Measurements from ENCODE around the gene NELL1. TPM values are rescaled to one million over a fixed set of nuclear protein-coding genes. Genes with fewer than 3 reads are reported as not detected.

NELL1 gene
- polyA plus RNA-seq (2013, experiment 1 of 2) = 2.9 TPM
- polyA plus RNA-seq (2013, experiment 2 of 2) = 1.6 TPM

- H3K4me3 ChIP-seq (ENCODE audit: extremely low read depth, insufficient read depth, low read length, poor library complexity, severe bottlenecking) = peak within 1 kb of the TSS; percentile 37
- no peaks in the 10 kb centered on the region for H3K36me3 ChIP-seq (ENCODE audit: control insufficient read depth, insufficient read depth, low read length)
- peaks cover 5% of the 10 kb centered on the region for H3K4me1 ChIP-seq (ENCODE audit: control insufficient read depth, insufficient read depth, low read length, poor library complexity, severe bottlenecking)
- no peak within 1 kb of the TSS for H3K27ac ChIP-seq (ENCODE audit: low read depth, low read length, severe bottlenecking)
- 0 to 1% methylated on average over 45 to 61 of the region's 93 CpGs for WGBS, 2 experiments (ENCODE audit: insufficient coverage in 2 of 2)
- H3K9me3 ChIP-seq (ENCODE audit: control insufficient read depth, low read length) = no peaks in the 10 kb centered on the region
Measured at GRCh38 chr11:20668844-20669819, at the start of gene NELL1. TSS of gene NELL1 (plus strand) at chr11:20669586.

DNA sequence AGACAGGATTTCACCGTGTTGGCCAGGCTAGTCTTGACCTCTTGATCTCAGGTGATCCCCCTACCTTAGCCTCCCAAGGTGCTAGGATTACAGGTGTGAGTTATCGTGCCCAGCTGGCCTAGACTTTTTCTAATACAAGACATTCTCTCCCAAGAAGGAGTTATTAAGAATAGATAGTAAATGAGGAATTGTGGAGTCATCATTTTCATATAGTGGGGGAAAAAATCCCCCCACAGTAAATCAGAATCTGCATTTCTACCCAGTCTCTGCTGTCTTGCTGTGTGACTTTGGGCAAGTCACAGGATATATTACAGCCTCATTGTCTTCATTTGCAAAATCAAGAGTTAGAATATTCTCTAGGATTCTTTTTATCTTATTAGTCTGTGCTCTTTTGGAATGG is 48.4 kb upstream of the NELL1 start:
- Histone ChIP-seq H3K4me1 (ENCODE audit: control insufficient read depth, insufficient read depth, low read length, poor library complexity, severe bottlenecking) (no peaks in the 10 kb centered on the region), H3K27ac (ENCODE audit: low read depth, low read length, severe bottlenecking) (no peak overlapping the region), H3K36me3 (ENCODE audit: control insufficient read depth, insufficient read depth, low read length) (no peaks in the 10 kb centered on the region), H3K4me3 (ENCODE audit: extremely low read depth, insufficient read depth, low read length, poor library complexity, severe bottlenecking) (no peak overlapping the region), H3K9me3 (ENCODE audit: control insufficient read depth, low read length) (no peaks in the 10 kb centered on the region)
- WGBS, 2 experiments (ENCODE audit: insufficient coverage in 2 of 2) = no CpG with 5 or more reads among the region's 2 CpGs

DNA sequence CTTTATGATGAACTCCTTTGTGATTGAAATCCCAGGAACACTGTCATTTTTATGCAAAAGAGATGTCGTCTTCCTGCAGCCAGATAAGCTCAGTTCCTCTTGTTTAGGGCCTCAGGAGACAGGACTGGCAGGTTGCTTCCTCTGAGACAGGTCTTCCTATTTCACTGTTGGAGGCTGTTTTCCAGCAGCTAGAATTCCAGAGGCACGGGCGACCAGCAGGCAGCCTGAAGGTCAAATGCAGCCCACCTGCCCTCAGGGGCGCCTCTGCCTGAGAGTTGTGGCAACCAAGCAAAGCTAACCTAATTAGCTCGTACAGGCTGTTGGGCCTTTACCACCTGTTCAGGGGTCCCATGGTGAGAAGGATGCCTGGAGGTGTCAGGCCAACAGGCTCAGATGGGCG is 47.7 kb upstream of the NELL1 start:
- Histone ChIP-seq H3K4me1 (ENCODE audit: control insufficient read depth, insufficient read depth, low read length, poor library complexity, severe bottlenecking) (no peaks in the 10 kb centered on the region), H3K9me3 (ENCODE audit: control insufficient read depth, low read length) (no peaks in the 10 kb centered on the region), H3K4me3 (ENCODE audit: extremely low read depth, insufficient read depth, low read length, poor library complexity, severe bottlenecking) (no peak overlapping the region), H3K36me3 (ENCODE audit: control insufficient read depth, insufficient read depth, low read length) (no peaks in the 10 kb centered on the region), H3K27ac (ENCODE audit: low read depth, low read length, severe bottlenecking) (no peak overlapping the region)
- WGBS, 2 experiments (ENCODE audit: insufficient coverage in 2 of 2) = 16 to 32% methylated on average over 6 of the region's 6 CpGs

DNA sequence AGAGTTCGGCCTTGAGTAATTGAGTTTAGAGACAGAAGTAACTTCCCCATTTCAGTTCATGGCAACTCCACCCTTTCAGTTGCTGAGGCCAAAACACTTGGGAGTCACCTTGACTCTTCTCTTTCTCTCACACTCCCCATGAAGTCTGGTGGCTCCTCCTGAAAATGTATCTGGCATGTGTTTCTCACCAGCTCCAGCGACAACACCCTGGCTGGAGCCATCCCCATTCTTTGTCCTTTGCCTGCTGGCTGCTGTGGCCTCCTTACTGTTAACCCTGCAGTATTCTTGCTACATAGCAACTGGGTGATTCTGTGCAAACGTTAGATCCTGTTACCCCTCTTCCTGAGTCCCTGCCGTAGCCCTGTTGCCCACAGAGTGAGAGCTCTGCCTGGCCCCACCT is 46.1 kb upstream of the NELL1 start:
- Histone ChIP-seq H3K9me3 (ENCODE audit: control insufficient read depth, low read length) (no peaks in the 10 kb centered on the region), H3K4me1 (ENCODE audit: control insufficient read depth, insufficient read depth, low read length, poor library complexity, severe bottlenecking) (no peaks in the 10 kb centered on the region), H3K36me3 (ENCODE audit: control insufficient read depth, insufficient read depth, low read length) (no peaks in the 10 kb centered on the region), H3K4me3 (ENCODE audit: extremely low read depth, insufficient read depth, low read length, poor library complexity, severe bottlenecking) (no peak overlapping the region), H3K27ac (ENCODE audit: low read depth, low read length, severe bottlenecking) (no peak overlapping the region)
- WGBS, 2 experiments (ENCODE audit: insufficient coverage in 2 of 2) = 67 to 90% methylated on average over 3 of the region's 4 CpGs

GRCh38 chr11:20626279-20626678 is 43.1 kb upstream of the NELL1 start:
- Histone ChIP-seq H3K4me1 (ENCODE audit: control insufficient read depth, insufficient read depth, low read length, poor library complexity, severe bottlenecking) (no peaks in the 10 kb centered on the region), H3K9me3 (ENCODE audit: control insufficient read depth, low read length) (no peaks in the 10 kb centered on the region), H3K4me3 (ENCODE audit: extremely low read depth, insufficient read depth, low read length, poor library complexity, severe bottlenecking) (no peak overlapping the region), H3K27ac (ENCODE audit: low read depth, low read length, severe bottlenecking) (no peak overlapping the region), H3K36me3 (ENCODE audit: control insufficient read depth, insufficient read depth, low read length) (no peaks in the 10 kb centered on the region)
- WGBS, 2 experiments (ENCODE audit: insufficient coverage in 2 of 2) = 90 to 91% methylated on average over 3 to 4 of the region's 4 CpGs

DNA sequence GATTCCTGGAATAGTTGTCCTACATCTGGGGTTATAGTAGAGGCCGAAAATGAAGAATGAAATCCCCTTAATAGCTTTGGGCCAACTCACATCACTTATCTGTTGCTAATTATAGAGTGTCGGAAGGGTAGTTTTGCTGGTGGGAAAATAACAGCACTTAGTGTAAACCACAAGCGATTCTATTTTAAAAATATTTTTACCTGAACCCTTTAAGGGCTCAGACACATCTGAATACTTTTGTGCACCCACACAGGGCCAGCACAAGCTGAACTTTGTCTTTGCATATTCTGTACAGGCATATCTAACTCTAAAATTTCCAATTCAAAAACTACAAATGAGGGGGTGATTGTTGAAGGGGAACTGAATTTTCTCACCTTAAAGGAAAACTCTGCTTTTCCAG is 42.4 kb upstream of the NELL1 start:
- Histone ChIP-seq H3K4me3 (ENCODE audit: extremely low read depth, insufficient read depth, low read length, poor library complexity, severe bottlenecking) (no peak overlapping the region), H3K27ac (ENCODE audit: low read depth, low read length, severe bottlenecking) (no peak overlapping the region), H3K9me3 (ENCODE audit: control insufficient read depth, low read length) (no peaks in the 10 kb centered on the region), H3K4me1 (ENCODE audit: control insufficient read depth, insufficient read depth, low read length, poor library complexity, severe bottlenecking) (peaks cover 3% of the 10 kb centered on the region), H3K36me3 (ENCODE audit: control insufficient read depth, insufficient read depth, low read length) (no peaks in the 10 kb centered on the region)
- 100% methylated on average over 1 of the region's 3 CpGs; no CpG with 5 or more reads in 1 of the 2 experiments for WGBS, 2 experiments (ENCODE audit: insufficient coverage in 2 of 2)

GRCh38 chr11:20627701-20628100 is 41.7 kb upstream of the NELL1 start:
- H3K27ac ChIP-seq (ENCODE audit: low read depth, low read length, severe bottlenecking) = no peak overlapping the region
- H3K36me3 ChIP-seq (ENCODE audit: control insufficient read depth, insufficient read depth, low read length) = no peaks in the 10 kb centered on the region
- WGBS, 2 experiments (ENCODE audit: insufficient coverage in 2 of 2) = 94 to 97% methylated on average over 2 to 3 of the region's 3 CpGs

DNA sequence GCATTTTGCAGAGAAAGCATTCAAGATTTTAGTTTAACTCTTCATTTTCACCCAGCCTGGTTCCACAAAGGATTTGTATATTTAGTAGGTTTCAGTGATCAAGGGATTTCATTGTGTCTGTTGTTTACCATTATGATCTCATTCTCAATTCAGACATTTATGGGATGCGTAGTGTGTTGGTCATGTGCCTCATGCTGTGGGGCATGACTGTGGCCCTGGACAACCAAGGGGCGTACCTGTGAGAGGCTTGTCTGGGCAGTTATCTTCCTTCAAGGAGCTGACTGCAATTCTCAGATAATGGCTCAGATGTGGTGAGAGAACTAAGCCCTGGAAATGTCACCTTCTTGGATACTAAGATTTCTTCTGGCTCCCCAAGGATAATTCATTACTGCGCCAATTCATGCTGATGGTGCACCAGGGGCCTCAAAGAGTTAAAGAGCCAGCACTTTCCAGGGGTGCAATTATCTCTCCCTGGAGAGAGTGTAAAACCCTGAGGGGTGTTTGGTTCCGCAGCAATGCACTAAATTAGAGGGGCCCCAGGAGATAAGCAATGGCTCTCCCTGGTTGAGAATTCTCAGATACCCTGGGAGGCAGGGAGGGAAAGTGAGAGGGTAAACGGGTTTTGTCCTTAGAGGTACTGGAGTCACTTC is 37.7 kb upstream of the NELL1 start:
- Histone ChIP-seq H3K36me3 (ENCODE audit: control insufficient read depth, insufficient read depth, low read length) (no peaks in the 10 kb centered on the region), H3K27ac (ENCODE audit: low read depth, low read length, severe bottlenecking) (no peak overlapping the region), H3K9me3 (ENCODE audit: control insufficient read depth, low read length) (no peaks in the 10 kb centered on the region), H3K4me3 (ENCODE audit: extremely low read depth, insufficient read depth, low read length, poor library complexity, severe bottlenecking) (no peak overlapping the region), H3K4me1 (ENCODE audit: control insufficient read depth, insufficient read depth, low read length, poor library complexity, severe bottlenecking) (peaks cover 3% of the 10 kb centered on the region)
- whole genome bisulfite sequencing, 2 experiments (ENCODE audit: insufficient coverage in 2 of 2) = 51 to 65% methylated on average over 3 of the region's 5 CpGs

More at GRCh38 chr11:20627701-20628100, 41.7 kb upstream of the NELL1 start:
- no peaks in the 10 kb centered on the region for H3K9me3 ChIP-seq (ENCODE audit: control insufficient read depth, low read length)
- H3K4me1 ChIP-seq (ENCODE audit: control insufficient read depth, insufficient read depth, low read length, poor library complexity, severe bottlenecking) = peaks cover 3% of the 10 kb centered on the region
- no peak overlapping the region for H3K4me3 ChIP-seq (ENCODE audit: extremely low read depth, insufficient read depth, low read length, poor library complexity, severe bottlenecking)

DNA sequence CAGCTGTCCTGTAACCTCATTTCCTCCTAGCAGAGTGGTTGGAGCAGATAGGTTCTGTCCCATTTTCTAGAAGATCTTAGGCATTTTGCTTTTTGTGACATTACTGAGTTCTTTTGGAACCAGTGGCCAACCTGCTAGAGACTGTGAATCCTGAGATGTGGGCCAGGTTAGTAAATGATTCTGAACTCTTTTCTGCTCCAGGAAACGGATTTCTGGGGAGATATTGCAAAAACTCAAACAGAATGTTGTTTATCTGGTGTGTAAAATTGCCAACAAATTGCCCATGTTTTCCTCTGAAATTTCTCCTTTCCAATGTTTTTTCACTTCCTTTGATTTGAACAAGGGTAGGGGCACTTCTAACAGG is 37.2 kb upstream of the NELL1 start:
- Histone ChIP-seq H3K9me3 (ENCODE audit: control insufficient read depth, low read length) (no peaks in the 10 kb centered on the region), H3K36me3 (ENCODE audit: control insufficient read depth, insufficient read depth, low read length) (no peaks in the 10 kb centered on the region), H3K4me3 (ENCODE audit: extremely low read depth, insufficient read depth, low read length, poor library complexity, severe bottlenecking) (no peak overlapping the region), H3K27ac (ENCODE audit: low read depth, low read length, severe bottlenecking) (no peak overlapping the region), H3K4me1 (ENCODE audit: control insufficient read depth, insufficient read depth, low read length, poor library complexity, severe bottlenecking) (peaks cover 3% of the 10 kb centered on the region)
- 100% methylated on average over 1 of the region's 1 CpG; no CpG with 5 or more reads in 1 of the 2 experiments for WGBS, 2 experiments (ENCODE audit: insufficient coverage in 2 of 2)

DNA sequence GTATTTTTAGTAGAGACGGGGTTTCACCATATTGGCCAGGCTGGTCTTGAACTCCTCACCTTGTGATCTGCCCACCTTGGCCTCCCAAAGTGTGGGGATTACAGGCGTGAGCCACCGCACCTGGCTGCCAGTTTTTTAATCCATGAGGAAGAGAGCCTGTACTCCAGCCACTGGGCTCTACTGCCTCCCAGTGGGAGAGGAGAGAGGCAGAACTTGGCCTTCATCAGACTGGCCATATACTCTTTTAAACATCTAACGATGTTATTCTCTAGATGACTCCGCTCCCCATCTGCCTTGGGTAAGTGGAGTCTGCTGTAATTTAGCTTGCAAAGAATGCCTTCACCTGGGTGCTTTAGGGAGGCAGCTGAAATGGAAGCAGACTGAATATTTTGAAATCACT is 35.3 kb upstream of the NELL1 start:
- no CpG with 5 or more reads among the region's 5 CpGs for WGBS, 2 experiments (ENCODE audit: insufficient coverage in 2 of 2)
- Histone ChIP-seq H3K4me3 (ENCODE audit: extremely low read depth, insufficient read depth, low read length, poor library complexity, severe bottlenecking) (no peak overlapping the region), H3K36me3 (ENCODE audit: control insufficient read depth, insufficient read depth, low read length) (no peaks in the 10 kb centered on the region), H3K4me1 (ENCODE audit: control insufficient read depth, insufficient read depth, low read length, poor library complexity, severe bottlenecking) (peaks cover 3% of the 10 kb centered on the region), H3K9me3 (ENCODE audit: control insufficient read depth, low read length) (no peaks in the 10 kb centered on the region), H3K27ac (ENCODE audit: low read depth, low read length, severe bottlenecking) (no peak overlapping the region)

Data from mesodermal cell (in vitro differentiated cells).